Keratinocyte (primary cell): Measurements from ENCODE around the gene MYRFL. TPM values are rescaled to one million over a fixed set of nuclear protein-coding genes. Genes with fewer than 3 reads are reported as not detected.

Experiments used
- DNase-seq: peaks from one replicate; pipeline ENCODE4 v3.0.0-alpha.2; 2011; ENCODE audit warnings: low read depth, missing footprints, low spot score
- FAIRE-seq: peaks from 2 replicates; lab custom pipeline; 2011; peaks lifted over from hg19 to GRCh38; lab: Jason Lieb, UNC
- H2AFZ ChIP-seq: 2 replicates; pipeline ENCODE4 v1.6.0; 2012; ENCODE audit warnings: low read length, control low read depth, inconsistent platforms; ENCODE audit not compliant: control insufficient read depth
- H3K27ac ChIP-seq: 2 replicates; pipeline ENCODE4 v1.5.1; 2011; ENCODE audit warnings: low read length; ENCODE audit not compliant: control insufficient read depth, insufficient read depth
- H3K27me3 ChIP-seq: 3 replicates; pipeline ENCODE4 v1.6.0; 2011; ENCODE audit warnings: low read length; ENCODE audit not compliant: control insufficient read depth, insufficient read depth; ENCODE audit errors: extremely low read depth
- H3K36me3 ChIP-seq, 2 experiments: 2 replicates in 1 of 2; 3 replicates in 1 of 2; pipeline ENCODE4 v1.5.1; 2011; ENCODE audit warnings: low read length in 2 of 2, mild to moderate bottlenecking in 1 of 2; ENCODE audit not compliant: control insufficient read depth in 2 of 2, insufficient read depth in 2 of 2; ENCODE audit errors: extremely low read depth in 1 of 2
- H3K4me1 ChIP-seq: 3 replicates; pipeline ENCODE4 v1.5.1; 2011; ENCODE audit warnings: low read length; ENCODE audit not compliant: control insufficient read depth, insufficient read depth; ENCODE audit errors: extremely low read depth
- H3K4me2 ChIP-seq: 3 replicates; pipeline ENCODE4 v1.6.0; 2011; ENCODE audit warnings: low read depth, low read length; ENCODE audit not compliant: control insufficient read depth, insufficient read depth; ENCODE audit errors: extremely low read depth
- H3K4me3 ChIP-seq, 3 experiments: fragments of 200-600 bp in 1 of 3; sonication (generic) in 1 of 3; 2 replicates in 2 of 3; 3 replicates in 1 of 3; pipeline ENCODE4 v1.5.1; 2011 to 2016; ENCODE audit warnings: low read length in 3 of 3, mild to moderate bottlenecking in 3 of 3, control low read depth in 2 of 3, inconsistent platforms in 1 of 3, low read depth in 1 of 3, mixed read lengths in 1 of 3, mixed run types in 1 of 3, moderate library complexity in 1 of 3; ENCODE audit not compliant: control insufficient read depth in 2 of 3, insufficient read depth in 2 of 3; ENCODE audit errors: extremely low read depth in 1 of 3
- H3K79me2 ChIP-seq: 2 replicates; pipeline ENCODE4 v1.6.0; 2012; ENCODE audit warnings: low read length; ENCODE audit not compliant: control insufficient read depth, insufficient read depth
- H3K9ac ChIP-seq: 3 replicates; pipeline ENCODE4 v1.6.0; 2011; ENCODE audit warnings: low read length; ENCODE audit not compliant: control insufficient read depth, insufficient read depth; ENCODE audit errors: extremely low read depth
- H3K9me1 ChIP-seq: 3 replicates; pipeline ENCODE4 v1.6.0; 2011; ENCODE audit warnings: low read length; ENCODE audit not compliant: control insufficient read depth, insufficient read depth; ENCODE audit errors: extremely low read depth
- H3K9me3 ChIP-seq: 2 replicates; pipeline ENCODE4 v1.5.1; 2012; ENCODE audit warnings: low read depth, low read length; ENCODE audit not compliant: control insufficient read depth
- H4K20me1 ChIP-seq: 3 replicates; pipeline ENCODE4 v1.6.0; 2011; ENCODE audit warnings: low read length; ENCODE audit not compliant: control insufficient read depth, insufficient read depth; ENCODE audit errors: extremely low read depth
- CTCF ChIP-seq, 3 experiments: IDR thresholded peaks in 1 of 3; conservative IDR thresholded peaks in 1 of 3; optimal IDR thresholded peaks in 1 of 3; 2 replicates in 2 of 3; 3 replicates in 1 of 3; pipeline versions ENCODE3 to v1.5.1; 2011; ENCODE audit warnings: low read length in 3 of 3, mild to moderate bottlenecking in 3 of 3, moderate library complexity in 2 of 3, control low read depth in 1 of 3, inconsistent platforms in 1 of 3; ENCODE audit not compliant: insufficient read depth in 2 of 3; ENCODE audit errors: extremely low read depth in 1 of 3
- EZH2 ChIP-seq: IDR thresholded peaks from one replicate; pipeline ENCODE4 v1.6.1; 2012; ENCODE audit warnings: inconsistent platforms, mild to moderate bottlenecking, low read length, moderate library complexity
- dilution Hi-C: fragments of 300-500 bp; cut with MboI; formaldehyde crosslinking; loops from one replicate; pipeline ENCODE4 v1.7.0; 2020; ENCODE audit warnings: low sequenced_read_pairs; ENCODE audit not compliant: extremely low pct_ligation_motif_present
- polyA plus RNA-seq, 5 experiments: library from polyadenylated mRNA; depleted of rRNA in 3 of 5; stranded (reverse) in 3 of 5; stranded (forward) in 1 of 5; unstranded in 1 of 5; fragments of >200 nt; gene quantifications; 1 replicate in 1 of 5; 2 replicates in 3 of 5; 3 replicates in 1 of 5; pipeline versions ENCODE4 v1.2.1 to v1.2.3, GENCODE V29; 2011 to 2012; ENCODE audit warnings: missing spikeins in 2 of 5, low read depth in 1 of 5, low replicate concordance in 1 of 5

Gene MYRFL
- polyA plus RNA-seq, 1 donor (not counting 4 experiments of a cell fraction or from before 2014, with no cell fraction given) = 0.39 TPM

GRCh38 chr12:69834147-69834546 is 9.1 kb downstream of the MYRFL start:
- Histone ChIP-seq H2AFZ (no peak overlapping the region), H3K27ac (no peak overlapping the region), H3K79me2 (no peaks in the 10 kb centered on the region), H3K4me2 (no peak overlapping the region), H3K9me3 (no peaks in the 10 kb centered on the region), H3K36me3 (no peaks in the 10 kb centered on the region), H3K4me3 (no peak overlapping the region), H4K20me1 (no peaks in the 10 kb centered on the region), H3K9ac (no peak overlapping the region), H3K27me3 (no peaks in the 10 kb centered on the region), H3K4me1 (no peaks in the 10 kb centered on the region), H3K9me1 (no peaks in the 10 kb centered on the region)
- FAIRE-seq (no peak), DNase-seq (no peak)
- dilution Hi-C loops = no loop called here
- TF ChIP-seq EZH2 (no peak), CTCF (optimal IDR thresholded peaks at IDR 0.05 in 1 of 3, IDR thresholded peaks at IDR 0.05 in 1 of 3, conservative IDR thresholded peaks at IDR 0.05 in 1 of 3; ENCODE audit: extremely low read depth in 1 of 3, insufficient read depth in 2 of 3, low read length in 3 of 3) (no peak)

- FAIRE-seq = no peak
Observed at GRCh38 chr12:69834576-69834975, 9.5 kb downstream of the MYRFL start.

More at GRCh38 chr12:69834576-69834975, 9.5 kb downstream of the MYRFL start:
- H3K79me2 ChIP-seq = no peaks in the 10 kb centered on the region
- no peaks in the 10 kb centered on the region for H3K27me3 ChIP-seq
- no peaks in the 10 kb centered on the region for H3K4me1 ChIP-seq
- H3K9me3 ChIP-seq = no peaks in the 10 kb centered on the region
- H3K36me3 ChIP-seq = no peaks in the 10 kb centered on the region
- dilution Hi-C loops = no loop called here
- no peaks in the 10 kb centered on the region for H3K9me1 ChIP-seq
- no peak overlapping the region for H2AFZ ChIP-seq
- H3K4me3 ChIP-seq = no peak overlapping the region
- H3K27ac ChIP-seq = no peak overlapping the region
- DNase-seq = no peak
- no peak overlapping the region for H3K4me2 ChIP-seq
- no peak for TF ChIP-seq EZH2
- TF ChIP-seq CTCF (optimal IDR thresholded peaks at IDR 0.05 in 1 of 3, IDR thresholded peaks at IDR 0.05 in 1 of 3, conservative IDR thresholded peaks at IDR 0.05 in 1 of 3; ENCODE audit: extremely low read depth in 1 of 3, insufficient read depth in 2 of 3, low read length in 3 of 3) = no peak
- H3K9ac ChIP-seq = no peak overlapping the region
- H4K20me1 ChIP-seq = no peaks in the 10 kb centered on the region
